Fibroblast of gingiva (primary cell): ENCODE data around the gene ANO1.

Source experiments
- DNase-seq: peaks from one replicate; pipeline ENCODE4 v3.0.0-alpha.2; 2011; ENCODE audit warnings: low read depth

The ANO1 gene

GRCh38 chr11:70138403-70138802, 60.3 kb downstream of the ANO1 start:
- DNase-seq: no peak

GRCh38 chr11:70139785-70140410, 61.8 kb downstream of the ANO1 start:
- no peak for DNase-seq

GRCh38 chr11:70140711-70141485, 62.8 kb downstream of the ANO1 start:
- DNase-seq: no peak

GRCh38 chr11:70141486-70142220, 63.5 kb downstream of the ANO1 start:
- no peak for DNase-seq

DNA sequence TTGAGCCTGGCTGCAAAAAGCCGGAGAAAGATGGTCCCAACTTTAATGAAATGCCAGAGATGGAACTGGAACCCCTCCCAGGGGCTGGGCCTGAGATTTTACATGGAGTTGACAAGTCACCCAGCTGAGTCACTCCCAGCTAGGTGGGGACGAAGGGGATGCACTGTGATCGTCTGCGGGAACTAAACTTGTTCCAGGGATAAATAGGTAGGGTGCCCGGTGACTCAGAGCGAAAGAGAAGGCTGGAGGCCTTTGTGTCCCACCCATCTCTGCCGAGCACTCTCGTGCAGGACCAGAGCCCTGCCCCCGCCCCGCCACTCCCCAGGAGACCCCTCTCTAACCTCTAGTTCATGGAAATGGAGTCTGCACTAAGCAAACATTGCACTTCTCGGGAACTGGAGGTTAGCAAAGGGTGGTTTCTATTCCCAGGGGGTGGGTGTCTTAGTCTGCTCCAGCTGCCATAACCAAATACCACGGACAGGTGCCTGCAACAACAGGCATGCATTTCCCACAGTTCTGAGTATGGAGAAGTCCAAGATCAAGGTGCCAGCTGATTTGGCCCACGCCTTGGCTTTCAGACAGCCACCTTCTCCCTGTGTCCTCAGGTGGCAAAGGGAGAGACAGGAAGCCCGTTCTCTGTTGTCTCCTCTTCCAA, 64.2 kb downstream of the ANO1 start:
- DNase-seq: no peak

DNA sequence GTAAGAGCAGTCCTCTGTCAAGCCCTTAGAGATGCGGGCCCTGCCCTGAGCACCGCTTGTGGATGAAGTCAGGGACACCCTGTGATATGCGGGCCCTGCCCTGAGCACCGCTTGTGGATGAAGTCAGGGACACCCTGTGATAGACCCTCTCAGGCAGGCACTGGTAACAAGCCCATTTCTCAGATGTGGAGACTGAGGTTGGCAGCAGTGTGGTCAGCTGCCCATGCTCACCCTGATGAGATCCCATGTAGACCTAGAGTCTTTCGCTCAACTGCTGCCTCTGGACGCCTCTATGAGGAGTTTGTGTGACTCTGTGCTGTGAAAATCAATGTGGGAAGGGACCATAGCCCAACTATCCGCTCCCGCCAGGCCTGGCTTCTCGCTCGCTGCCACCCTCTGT, 66.1 kb downstream of the ANO1 start:
- DNase-seq: no peak

DNA sequence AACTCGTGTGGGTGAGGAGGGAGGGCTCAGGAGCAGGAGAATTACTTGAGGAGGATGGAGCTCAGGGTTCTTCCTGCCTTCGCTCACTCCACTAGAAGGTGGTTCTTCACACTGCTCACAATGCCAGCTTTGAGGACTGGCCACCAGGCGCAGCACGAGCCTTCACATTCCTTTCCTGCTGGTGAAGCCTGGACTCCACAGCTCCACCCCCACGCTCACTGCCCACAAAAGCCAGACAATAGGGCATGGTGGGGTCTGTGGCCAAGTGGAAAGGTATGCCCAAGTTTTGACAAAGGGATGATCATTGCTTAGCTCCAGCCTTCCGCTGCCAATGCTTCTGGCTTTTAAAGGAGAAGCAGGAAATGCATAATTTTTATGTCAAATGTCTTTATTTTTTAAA, 67.0 kb downstream of the ANO1 start:
- no peak for DNase-seq

- DNase-seq: no peak
Observed at GRCh38 chr11:70145841-70146240, 67.7 kb downstream of the ANO1 start.

DNA sequence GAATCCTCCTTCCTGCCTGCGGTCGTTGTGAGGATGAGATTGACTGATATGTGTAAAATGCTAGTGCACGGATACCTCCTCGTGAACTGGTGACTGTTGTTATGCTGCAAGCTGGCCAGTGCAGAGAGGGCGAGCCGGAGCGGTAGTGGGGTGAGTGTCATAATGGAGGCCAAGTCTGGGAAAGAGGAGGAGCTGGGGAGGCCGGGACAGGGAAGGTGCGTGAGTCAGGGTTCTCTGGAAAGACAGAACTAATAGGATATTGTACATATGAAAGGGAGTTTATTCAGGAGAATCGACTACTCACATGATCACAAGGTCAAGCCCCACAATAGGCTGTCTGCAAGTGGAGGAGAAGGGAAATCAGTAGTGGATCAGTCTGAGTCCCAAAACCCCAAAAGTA, 68.2 kb downstream of the ANO1 start:
- DNase-seq: no peak

GRCh38 chr11:70146895-70147520, 68.9 kb downstream of the ANO1 start:
- DNase-seq: no peak

GRCh38 chr11:70147668-70148067, 69.6 kb downstream of the ANO1 start:
- no peak for DNase-seq

- DNase-seq: no peak
Observed at GRCh38 chr11:70151671-70152070, 73.6 kb downstream of the ANO1 start.

GRCh38 chr11:70153133-70153727, 75.1 kb downstream of the ANO1 start:
- DNase-seq: no peak

DNA sequence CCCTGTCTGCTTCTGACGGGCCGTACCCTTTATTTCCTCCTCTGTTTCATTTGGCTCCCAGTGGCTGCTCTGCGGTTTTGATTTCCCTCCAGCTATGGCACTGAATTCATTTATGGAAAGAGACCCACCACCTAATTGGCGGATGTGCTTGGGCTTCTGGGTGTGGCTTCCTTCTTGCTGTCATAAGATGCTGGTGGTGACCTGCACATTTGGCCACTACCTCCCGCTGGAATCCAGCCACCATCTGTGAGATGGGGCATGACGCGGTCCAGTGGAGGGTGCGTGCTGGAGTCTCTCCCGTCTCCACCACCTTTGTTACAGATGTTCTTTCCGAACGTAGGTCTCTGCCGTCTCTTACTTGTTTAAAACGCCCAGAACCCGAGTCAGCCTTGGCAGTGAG, 77.3 kb downstream of the ANO1 start:
- DNase-seq: no peak

- no peak for DNase-seq
Observed at GRCh38 chr11:70156291-70157037, 78.3 kb downstream of the ANO1 start.

- no peak for DNase-seq
Observed at GRCh38 chr11:70158201-70158600, 80.1 kb downstream of the ANO1 start.

DNA sequence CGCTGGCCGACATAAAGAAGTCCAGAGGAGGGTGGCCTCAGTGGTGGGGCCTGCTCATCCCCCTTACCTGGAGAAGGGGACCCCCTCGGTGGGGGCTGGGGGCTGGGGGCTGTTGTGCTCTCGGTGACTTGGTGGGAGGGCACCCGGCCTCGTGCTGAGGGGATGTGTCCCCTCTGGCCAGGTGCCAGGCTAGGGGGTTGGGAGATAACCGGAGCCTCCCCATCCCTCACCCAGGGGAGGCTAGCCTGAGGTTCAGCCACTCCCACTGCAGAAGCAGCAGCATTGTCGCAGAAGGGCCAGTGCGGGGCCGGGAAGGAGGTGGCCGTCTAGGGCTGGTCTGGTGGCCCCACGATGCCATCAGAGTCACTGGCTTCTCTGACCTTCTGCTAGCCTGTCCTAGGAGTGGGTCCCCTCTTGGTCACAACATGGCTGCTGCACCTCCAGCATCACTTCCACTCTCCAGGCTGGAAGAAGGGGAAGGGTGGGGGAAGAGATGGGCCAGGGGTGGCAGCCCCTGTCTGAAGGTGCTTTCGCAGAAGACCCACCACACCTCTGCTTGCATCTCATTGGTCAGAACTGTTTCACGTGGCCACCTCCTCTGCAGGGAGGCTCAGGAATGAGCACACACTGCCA, 80.8 kb downstream of the ANO1 start:
- no peak for DNase-seq

DNA sequence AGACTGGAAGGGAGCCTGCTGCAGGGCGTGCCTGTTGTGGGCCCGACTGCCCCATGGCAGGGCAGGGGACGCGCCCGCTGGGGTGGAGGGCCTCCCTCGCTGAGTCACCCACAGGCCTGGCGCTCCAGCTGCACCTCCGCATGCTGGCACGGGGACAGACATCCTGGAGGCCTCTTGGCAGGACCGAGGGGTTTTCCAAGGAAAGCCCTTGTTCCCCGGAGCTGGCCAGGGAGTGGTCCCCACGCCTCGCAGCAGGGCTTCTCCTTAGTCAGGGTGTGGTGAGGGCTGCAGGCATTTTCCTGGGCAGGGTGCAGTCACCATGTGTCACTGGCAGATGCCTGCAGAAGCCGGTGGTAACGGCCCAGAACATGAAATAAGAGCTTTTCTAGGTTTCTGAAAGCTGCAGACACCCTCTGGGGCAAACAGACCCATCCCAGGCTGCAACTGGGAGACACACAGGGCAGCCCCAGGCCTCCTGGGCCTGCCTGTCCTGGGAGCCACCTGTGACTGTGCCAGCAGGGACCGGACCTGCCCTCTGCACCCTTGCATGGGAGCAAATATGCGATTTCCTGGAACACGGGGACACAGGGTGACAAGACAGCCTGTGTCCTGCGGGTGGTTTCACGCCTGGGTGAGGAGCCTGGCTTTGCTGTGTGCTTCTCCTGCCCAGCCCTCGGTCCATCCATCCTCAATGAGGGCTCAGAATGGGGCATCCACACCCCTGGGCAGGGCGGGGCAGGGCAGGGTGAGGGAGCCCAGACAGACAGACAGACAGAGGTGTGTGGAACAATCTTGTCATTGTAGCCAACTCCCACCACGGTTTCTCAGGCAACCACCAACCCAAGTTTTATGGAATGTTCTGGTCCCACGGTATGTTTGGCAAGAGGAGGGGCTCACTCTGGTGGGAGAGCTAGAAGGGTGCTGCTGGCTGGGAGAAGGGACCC, 81.8 kb downstream of the ANO1 start:
- DNase-seq: no peak

DNA sequence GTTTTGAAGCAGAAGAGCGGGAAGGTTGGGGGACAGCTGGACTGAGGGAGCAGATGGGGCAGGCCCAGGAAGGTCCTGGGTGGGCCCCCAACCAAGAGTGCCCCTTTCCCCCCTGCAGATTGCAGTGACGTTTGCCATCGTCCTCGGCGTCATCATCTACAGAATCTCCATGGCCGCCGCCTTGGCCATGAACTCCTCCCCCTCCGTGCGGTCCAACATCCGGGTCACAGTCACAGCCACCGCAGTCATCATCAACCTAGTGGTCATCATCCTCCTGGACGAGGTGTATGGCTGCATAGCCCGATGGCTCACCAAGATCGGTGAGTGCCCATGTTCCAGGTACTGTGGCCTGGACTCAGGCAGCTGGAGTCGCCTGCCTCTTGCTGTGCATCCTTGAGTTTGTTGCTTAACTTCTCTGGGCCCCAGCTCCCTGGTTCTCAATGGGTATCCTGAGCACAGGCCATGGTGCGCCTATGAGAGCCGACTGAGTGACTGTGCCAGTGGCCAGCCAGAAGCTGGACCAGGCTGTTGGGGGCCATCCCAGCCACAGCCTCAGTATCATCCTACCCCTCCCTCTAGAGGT, 83.0 kb downstream of the ANO1 start:
- no peak for DNase-seq
